Activated CD4-positive, alpha-beta T cell treated with anti-CD3 and anti-CD28 coated beads, Interleukin-2, amount 50 U/mL, for 16 hours (primary cell): ENCODE measurements around the gene USP32.
A peak's percentile ranks its signal among the peaks of the same experiment; 100 is the strongest.
"Not testable (repeated sequence)": the region's sequence is repeated elsewhere in the genome, so short reads cannot be mapped to it uniquely, and the experiment has no call there.

ENCODE experiments used
- DNase-seq: peaks from one replicate; pipeline ENCODE4 v3.0.0-alpha.2; 2020

The USP32 gene

DNA sequence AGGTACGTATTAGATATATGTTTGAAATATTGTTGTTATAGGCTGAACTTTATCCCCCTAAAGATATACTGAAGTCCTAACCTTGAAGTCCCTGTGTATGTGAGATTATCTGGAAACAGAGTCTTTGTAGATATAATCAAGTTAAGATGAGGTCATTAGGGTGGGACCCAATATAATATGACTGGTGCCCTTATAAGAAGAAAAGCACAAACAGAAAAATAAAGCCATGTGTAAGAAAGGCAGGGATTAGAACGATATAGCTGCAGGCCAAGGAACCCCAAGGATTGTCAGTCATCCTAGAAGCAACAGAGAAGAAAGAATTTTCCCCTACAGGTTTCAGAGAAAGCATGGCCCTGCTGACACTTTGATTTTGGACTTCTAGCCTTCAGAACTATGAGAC is 95.8 kb downstream of the USP32 start:
- no peak for DNase-seq

- no peak for DNase-seq
These were observed 98.2 kb downstream of the USP32 start for GRCh38 chr17:60293580-60294335.

GRCh38 chr17:60292697-60293096 is 99.2 kb downstream of the USP32 start:
- no peak for DNase-seq

- DNase-seq: no peak
These were observed 107.2 kb downstream of the USP32 start for GRCh38 chr17:60284709-60285108.

- DNase-seq: no peak
These were observed 108.1 kb downstream of the USP32 start for GRCh38 chr17:60283816-60284215.

GRCh38 chr17:60280673-60281072 is 111.3 kb downstream of the USP32 start:
- no peak for DNase-seq

GRCh38 chr17:60278237-60278636 is 113.7 kb downstream of the USP32 start:
- DNase-seq: no peak

GRCh38 chr17:60277258-60277657 is 114.7 kb downstream of the USP32 start:
- DNase-seq: no peak

GRCh38 chr17:60269417-60269816 is 122.5 kb downstream of the USP32 start:
- no peak for DNase-seq

DNA sequence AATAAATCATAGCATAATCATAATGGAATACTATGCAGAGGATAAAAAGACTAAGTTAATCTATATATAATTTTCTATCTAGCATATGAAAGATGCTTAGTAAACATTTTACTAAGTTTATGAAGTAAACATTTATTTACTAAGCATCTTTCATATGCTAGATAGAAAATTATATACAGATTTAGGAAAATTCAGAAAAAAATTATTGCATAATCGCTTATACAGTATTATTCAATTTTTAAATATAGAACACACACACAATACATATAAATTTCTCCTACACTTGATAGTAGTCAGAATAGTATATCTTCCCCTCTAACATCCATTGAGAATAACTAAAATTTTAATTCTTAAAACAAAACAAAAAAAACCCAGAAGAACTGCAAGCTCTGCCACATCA is 131.4 kb downstream of the USP32 start:
- DNase-seq: no peak

DNA sequence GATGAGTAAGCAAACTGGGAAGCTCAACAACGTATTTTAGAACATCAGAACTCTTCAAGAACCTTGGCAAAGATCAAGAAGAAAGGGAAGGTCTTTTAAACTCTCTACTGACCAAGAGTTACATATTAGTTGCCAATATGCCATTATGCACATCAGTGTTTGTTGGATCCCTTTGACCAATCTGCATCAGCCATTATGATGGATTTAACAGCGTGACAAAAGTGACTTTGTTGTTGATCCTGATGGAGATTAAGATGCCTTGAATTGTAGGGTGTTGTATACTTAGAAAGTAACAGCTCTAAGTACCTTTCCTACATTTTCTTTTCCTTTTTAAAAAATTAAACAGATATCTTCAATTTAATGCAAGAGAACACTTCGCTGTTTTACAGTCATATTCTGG is 133.6 kb downstream of the USP32 start:
- DNase-seq: no peak

- DNase-seq: no peak
These were observed 135.8 kb downstream of the USP32 start for GRCh38 chr17:60256174-60256573.

DNA sequence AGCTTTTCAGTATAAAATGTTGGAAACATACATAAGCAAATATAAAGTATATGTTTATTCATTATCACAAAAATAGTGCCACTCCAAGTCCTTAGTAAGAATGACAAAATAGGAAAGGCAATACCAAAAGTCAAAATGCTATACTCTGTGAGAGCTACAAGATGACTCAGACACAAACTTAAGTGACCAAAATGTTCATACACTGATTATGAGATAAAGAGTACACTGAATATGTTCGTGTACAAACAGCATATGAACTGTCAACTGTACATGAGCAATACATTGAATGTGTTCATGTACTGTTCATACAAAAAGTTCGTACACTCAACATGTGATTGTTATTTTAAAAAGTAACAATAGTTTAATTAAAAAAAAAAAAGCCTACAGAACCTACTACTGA is 138.9 kb downstream of the USP32 start:
- DNase-seq: peak; percentile 23

- no peak for DNase-seq
These were observed 139.5 kb downstream of the USP32 start for GRCh38 chr17:60252459-60252858.

DNA sequence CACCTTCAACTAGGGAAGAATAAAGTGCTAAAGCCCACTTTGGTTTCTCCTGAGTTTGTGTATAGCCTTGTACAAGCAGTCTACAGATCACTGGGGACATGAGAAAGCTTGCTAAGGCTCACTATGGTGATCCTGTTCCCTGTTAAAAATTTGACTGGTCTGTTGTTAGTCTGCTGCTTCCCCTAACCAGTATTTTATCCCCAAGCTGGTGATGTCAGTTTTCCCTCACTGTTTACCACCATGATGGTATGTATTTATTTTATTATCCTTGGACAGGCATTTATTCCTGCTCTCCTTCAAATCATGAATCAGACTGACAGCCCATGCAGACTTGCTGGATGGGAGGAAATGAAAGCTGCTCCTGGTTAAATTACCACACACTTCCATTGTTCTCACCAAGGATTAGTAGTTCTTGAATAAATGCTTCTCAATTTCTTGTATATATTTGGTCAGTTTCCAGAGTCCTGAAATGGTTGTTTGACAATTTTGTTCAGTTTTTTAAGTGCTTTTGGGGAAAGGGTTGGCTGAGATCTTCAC is 142.6 kb downstream of the USP32 start:
- no peak for DNase-seq

GRCh38 chr17:60248618-60249289 is 143.2 kb downstream of the USP32 start:
- DNase-seq: no peak

- no peak for DNase-seq
These were observed 144.0 kb downstream of the USP32 start for GRCh38 chr17:60247836-60248461.

DNA sequence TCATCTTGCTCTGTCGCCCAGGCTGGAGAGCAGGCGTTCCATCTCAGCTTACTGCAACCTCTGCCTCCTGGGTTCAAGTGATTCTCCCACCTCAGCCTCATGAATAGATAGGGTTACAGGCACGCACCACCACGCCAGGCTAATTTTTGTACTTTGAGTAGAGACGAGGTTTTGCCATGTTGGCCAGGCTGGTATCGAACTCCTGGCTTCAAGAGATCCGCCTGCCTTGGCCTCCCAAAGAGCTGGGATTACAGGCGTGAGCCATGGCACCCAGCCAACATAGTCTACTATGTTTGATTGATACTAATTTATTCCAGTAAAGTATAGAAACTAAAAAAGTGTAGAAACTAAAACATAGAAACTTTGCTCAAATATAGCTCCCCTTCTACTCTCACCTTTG is 147.3 kb downstream of the USP32 start:
- no peak for DNase-seq

DNA sequence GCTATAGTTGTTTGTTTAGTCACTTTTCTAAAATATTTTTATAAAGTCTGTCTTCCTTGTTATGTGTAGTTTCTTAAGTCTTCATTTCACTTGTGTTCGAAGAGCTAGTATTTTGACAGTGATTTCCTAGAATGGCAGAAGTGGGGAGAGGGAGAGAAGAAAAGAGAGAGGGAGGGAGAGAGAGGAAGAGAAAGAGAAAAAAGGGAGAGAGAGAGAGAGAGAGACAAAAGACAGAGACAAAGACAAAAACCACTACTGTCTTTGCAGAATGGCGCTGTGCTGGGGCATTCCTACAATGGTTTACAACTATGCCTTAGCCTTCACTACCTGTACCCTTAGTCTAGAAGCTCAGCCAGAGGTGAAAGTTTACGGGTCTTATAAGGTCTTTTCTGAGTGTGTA is 151.6 kb downstream of the USP32 start:
- no peak for DNase-seq

DNA sequence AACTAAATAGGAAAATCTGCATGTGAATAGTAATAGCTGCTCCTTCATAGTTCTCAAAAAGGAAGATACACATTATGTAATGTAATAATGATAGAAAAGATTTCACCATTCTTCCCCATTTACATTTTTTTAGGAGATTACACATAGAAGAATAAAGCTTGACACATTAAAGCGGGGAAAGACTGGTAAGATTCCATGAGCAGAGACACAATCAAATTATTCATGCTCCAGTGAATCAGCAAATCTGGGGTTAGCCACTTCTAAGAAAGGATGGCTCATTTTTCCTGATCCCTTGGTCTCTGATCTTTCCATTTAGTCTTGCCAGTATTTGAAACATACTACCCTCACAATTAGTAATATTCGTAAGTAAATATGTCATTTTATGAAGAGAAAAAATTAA is 160.2 kb downstream of the USP32 start:
- DNase-seq: no peak

GRCh38 chr17:60231234-60231633 is 160.7 kb downstream of the USP32 start:
- peak; percentile 8 for DNase-seq

DNA sequence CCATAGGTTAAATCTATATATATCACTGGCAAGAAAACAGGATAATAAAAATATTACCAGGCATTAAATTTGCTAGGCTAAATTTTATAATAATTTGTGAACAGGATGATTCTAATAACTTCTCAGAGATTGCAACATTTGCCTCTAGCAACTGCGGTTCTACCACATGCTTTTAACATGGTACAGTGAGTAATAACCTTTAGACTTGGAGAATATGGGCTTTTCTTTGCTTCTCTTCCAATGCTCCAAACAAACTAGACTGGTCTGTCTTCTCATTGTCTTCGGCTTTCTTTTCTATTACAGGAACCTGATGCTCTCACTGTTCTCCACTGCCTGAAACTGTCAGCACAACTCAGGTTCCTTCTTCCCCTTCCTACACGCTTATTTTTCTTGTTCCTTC is 161.6 kb downstream of the USP32 start:
- no peak for DNase-seq

GRCh38 chr17:60229188-60229802 is 162.6 kb downstream of the USP32 start:
- no peak for DNase-seq

DNA sequence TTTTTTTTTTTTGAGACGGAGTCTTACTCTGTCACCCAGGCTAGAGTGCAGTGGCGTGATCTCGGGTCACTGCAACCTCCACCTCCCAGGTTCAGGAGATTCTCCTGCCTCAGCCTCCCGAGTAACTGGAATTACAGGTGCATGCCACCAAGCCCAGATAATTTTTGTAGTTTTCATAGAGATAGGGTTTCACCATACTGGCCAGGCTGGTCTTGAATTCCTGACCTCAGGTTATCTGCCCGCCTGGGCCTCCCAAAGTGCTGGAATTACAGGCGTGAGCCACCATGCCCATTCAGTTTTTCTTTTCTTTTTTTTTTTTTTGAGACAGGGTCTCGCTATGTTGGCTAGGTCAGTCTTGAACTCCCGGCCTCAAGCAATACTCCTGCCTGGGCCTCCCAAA is 164.7 kb downstream of the USP32 start:
- DNase-seq: not testable (repeated sequence)
